Gastroesophageal sphincter (tissue), 3 donors: ENCODE data around the gene MRPL43.

Experiments used
- CTCF ChIP-seq, 4 experiments: fragments of 200-600 bp in 2 of 4; fragments of 450-650 bp in 2 of 4; sonication (generic) in 1 of 4; IDR thresholded peaks; one replicate each; pipeline ENCODE4 v1.5.1; 2017 to 2019; ENCODE audit warnings: antibody characterized with exemption in 4 of 4, mild to moderate bottlenecking in 2 of 4, moderate library complexity in 2 of 4
- POLR2A ChIP-seq, 2 donors: fragments of 450-650 bp; IDR thresholded peaks; one replicate each; pipeline ENCODE4 v1.6.1; 2017; ENCODE audit warnings: antibody characterized with exemption in 2 of 2, mild to moderate bottlenecking in 2 of 2, moderate library complexity in 1 of 2
- POLR2AphosphoS5 ChIP-seq: sonication (generic); formaldehyde crosslinking; IDR thresholded peaks from one replicate; pipeline ENCODE4 v1.6.1; 2017; ENCODE audit warnings: antibody characterized with exemption

DNA sequence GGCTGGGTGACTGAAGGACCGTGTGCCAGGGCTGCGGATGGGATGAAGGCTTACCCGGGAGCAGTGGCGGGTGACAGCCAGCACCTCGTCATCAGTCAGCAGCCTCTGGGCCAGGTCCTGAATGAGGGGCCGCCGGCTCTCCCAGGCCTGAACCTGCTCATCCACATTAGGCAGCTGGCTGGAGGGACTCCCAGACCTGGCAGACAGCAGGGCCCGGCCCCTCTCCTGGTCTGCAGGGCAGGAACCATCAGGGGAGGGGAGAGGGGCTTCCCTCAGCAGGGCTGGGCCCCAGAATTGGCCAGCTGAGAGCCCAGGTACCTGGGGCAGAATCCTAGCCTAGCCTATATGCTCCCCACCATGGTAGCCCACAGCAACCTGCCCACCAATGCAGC is 28.3 kb upstream of the MRPL43 start:
- TF ChIP-seq CTCF (IDR thresholded peaks at IDR 0.05) = no peak
- TF ChIP-seq POLR2A (IDR thresholded peaks at IDR 0.05) = no peak
- TF ChIP-seq POLR2AphosphoS5 = no peak
